HepG2 (cell line): ENCODE data around the gene CREB3. TPM values are rescaled to one million over a fixed set of nuclear protein-coding genes. Genes with fewer than 3 reads are reported as not detected.

ENCODE experiments used
- BHLHE40 ChIP-seq: IDR thresholded peaks from 2 replicates; pipeline ENCODE4 v1.6.1; 2011; ENCODE audit warnings: low read length, improper control_type of control experiment
- HINFP ChIP-seq: sonication (generic); formaldehyde crosslinking; IDR thresholded peaks from 2 replicates; pipeline ENCODE4 v1.4.0; 2020; ENCODE audit warnings: low read depth, mild to moderate bottlenecking, missing genetic modification reagents
- HNRNPK ChIP-seq: fragments of 200-400 bp; formaldehyde crosslinking; IDR thresholded peaks from 2 replicates; pipeline ENCODE4 v1.6.1; 2018; ENCODE audit warnings: low read length, low read depth, moderate library complexity, mild to moderate bottlenecking; ENCODE audit not compliant: poor library complexity, severe bottlenecking
- KAT8 ChIP-seq: IDR thresholded peaks from 2 replicates; pipeline ENCODE4 v1.6.1; 2016; ENCODE audit warnings: missing genetic modification reagents, missing compliant biosample characterization
- KLF11 ChIP-seq: IDR thresholded peaks from 2 replicates; pipeline ENCODE4 v1.6.1; 2016; ENCODE audit warnings: missing compliant biosample characterization
- NFIC ChIP-seq: IDR thresholded peaks from 2 replicates; pipeline ENCODE4 v1.6.1; 2012; ENCODE audit warnings: mild to moderate bottlenecking, low read length, inconsistent platforms
- TAF15 ChIP-seq: fragments of 200-400 bp; formaldehyde crosslinking; IDR thresholded peaks from one replicate; pipeline ENCODE4 v1.6.1; 2018; ENCODE audit warnings: mild to moderate bottlenecking, low read depth, low read length; ENCODE audit not compliant: poor library complexity, severe bottlenecking
- TSC22D2 ChIP-seq: sonication (generic); formaldehyde crosslinking; IDR thresholded peaks from 2 replicates; pipeline ENCODE4 v1.5.1; 2020; ENCODE audit warnings: missing genetic modification reagents, mild to moderate bottlenecking, borderline replicate concordance
- ZBTB10 ChIP-seq: sonication (generic); formaldehyde crosslinking; IDR thresholded peaks from 2 replicates; pipeline ENCODE4 v1.4.0; 2020; ENCODE audit warnings: missing genetic modification reagents, borderline replicate concordance
- ZBTB7A ChIP-seq: sonication (generic); formaldehyde crosslinking; IDR thresholded peaks from 2 replicates; pipeline ENCODE4 v1.8.0; 2022; ENCODE audit warnings: mild to moderate bottlenecking, missing genetic modification reagents
- ZNF598 ChIP-seq: sonication (generic); formaldehyde crosslinking; IDR thresholded peaks from 2 replicates; pipeline ENCODE4 v1.5.1; 2020; ENCODE audit warnings: mild to moderate bottlenecking, missing genetic modification reagents, borderline replicate concordance
- ZNF609 ChIP-seq: sonication (generic); formaldehyde crosslinking; IDR thresholded peaks from 2 replicates; pipeline ENCODE4 v1.4.0; 2020; ENCODE audit warnings: mild to moderate bottlenecking, missing genetic modification reagents, borderline replicate concordance
- ZNF770 ChIP-seq: sonication (generic); formaldehyde crosslinking; IDR thresholded peaks from 2 replicates; pipeline ENCODE4 v1.5.0; 2020; ENCODE audit warnings: mild to moderate bottlenecking, missing genetic modification reagents
- polyA plus RNA-seq, 8 experiments: library from polyadenylated mRNA; depleted of rRNA in 3 of 8; stranded (reverse) in 7 of 8; unstranded in 1 of 8; fragments of >200 nt; fragmentation: Illumina TruSeq in 4 of 8; extraction: Trizol in 4 of 8; gene quantifications; 2 replicates each; pipeline versions ENCODE4 v1.2.1 to v1.2.3, GENCODE V29; 2011 to 2016; ENCODE audit warnings: low read depth in 4 of 8, missing spikeins in 1 of 8, mixed read lengths in 1 of 8; ENCODE audit not compliant: insufficient read depth in 1 of 8
- total RNA-seq, 5 experiments: library from RNA; depleted of rRNA; stranded (reverse); fragments of >200 nt; fragmentation: Illumina TruSeq; extraction: Trizol; gene quantifications; 2 replicates each; pipeline ENCODE4 v1.2.3, GENCODE V29; 2016; ENCODE audit warnings: low read depth in 1 of 5
- TF ChIP-seq, protein P1 (sequence below): IDR thresholded peaks from 2 replicates; pipeline ENCODE4 v1.6.1; 2016; ENCODE audit warnings: low read depth, control low read depth

CREB3 gene
- total and polyA plus RNA-seq, 2 of the 13 experiments (the other 11 are each of a cell fraction or from before 2014, with no cell fraction given), result 11.1 to 34.2 TPM

DNA sequence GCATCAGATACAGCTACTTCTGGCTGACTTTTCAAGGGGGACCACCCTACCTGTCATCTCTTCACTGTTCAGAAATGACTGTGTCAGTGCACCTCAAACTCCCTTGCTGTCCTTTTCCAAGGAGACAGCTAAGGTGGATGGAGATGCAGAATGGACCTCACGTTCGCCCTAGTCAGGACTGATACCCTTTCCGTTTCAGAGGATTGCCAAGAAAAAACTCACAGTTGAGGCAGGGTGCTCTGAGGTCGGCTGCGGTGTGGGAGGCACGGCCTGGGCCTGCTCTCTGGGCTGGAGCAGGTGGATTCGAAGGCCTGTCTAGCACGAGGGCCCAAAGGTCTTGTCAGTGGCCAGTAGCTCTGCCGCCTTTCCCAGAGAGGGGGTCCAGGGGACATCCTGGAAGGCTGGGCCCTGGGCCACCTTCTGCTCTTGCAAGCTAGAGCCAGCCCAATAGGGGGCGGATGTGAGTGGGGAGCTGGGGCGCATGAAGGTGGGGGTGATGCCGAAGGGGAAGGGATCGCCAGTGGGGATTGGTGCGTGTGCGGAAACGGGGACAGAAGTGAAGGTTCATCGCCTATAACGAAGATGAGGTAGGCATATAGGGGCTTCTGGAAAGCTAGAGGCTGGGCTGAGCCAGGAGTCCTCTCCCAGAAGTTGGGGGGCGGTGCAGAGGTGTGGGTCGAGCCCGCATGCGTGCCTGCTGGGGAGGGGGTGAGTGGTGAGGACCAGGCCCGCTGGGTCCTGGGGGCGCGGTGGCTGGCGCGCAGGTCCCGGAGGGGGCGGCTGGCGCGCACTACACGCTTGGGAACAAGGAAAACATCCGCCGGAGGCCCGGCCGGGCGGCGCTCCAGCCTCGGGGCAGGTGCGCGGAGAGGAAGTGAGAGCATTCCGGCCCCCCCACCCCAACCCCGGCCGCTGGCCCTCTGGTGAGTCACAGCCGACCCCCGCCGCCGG lies 24.1 kb downstream of the CREB3 start (continued):
- TF ChIP-seq HINFP (CRISPR knock-in tag) (peak; percentile 85; the same call in 1 of the 2 replicates), KAT8 (CRISPR knock-in tag) (peak; percentile 78), HNRNPK (peak; percentile 81), ZNF770 (CRISPR knock-in tag) (no peak), ZBTB10 (CRISPR knock-in tag) (peak; percentile 91), ZBTB7A (peak; percentile 19; the same call in 1 of the 2 replicates), NFIC (no peak), KLF11 (CRISPR knock-in tag) (peak; percentile 51; the same call in 1 of the 2 replicates), ZNF609 (CRISPR knock-in tag) (0 out of 2 replicates have a peak, but pooled peaks have one; percentile 20), TAF15 (peak; percentile 63), ZNF598 (CRISPR knock-in tag) (0 out of 2 replicates have a peak, but pooled peaks have one; percentile 70), TSC22D2 (CRISPR knock-in tag) (no peak), BHLHE40 (no peak)
- TF ChIP-seq, protein P1, sequence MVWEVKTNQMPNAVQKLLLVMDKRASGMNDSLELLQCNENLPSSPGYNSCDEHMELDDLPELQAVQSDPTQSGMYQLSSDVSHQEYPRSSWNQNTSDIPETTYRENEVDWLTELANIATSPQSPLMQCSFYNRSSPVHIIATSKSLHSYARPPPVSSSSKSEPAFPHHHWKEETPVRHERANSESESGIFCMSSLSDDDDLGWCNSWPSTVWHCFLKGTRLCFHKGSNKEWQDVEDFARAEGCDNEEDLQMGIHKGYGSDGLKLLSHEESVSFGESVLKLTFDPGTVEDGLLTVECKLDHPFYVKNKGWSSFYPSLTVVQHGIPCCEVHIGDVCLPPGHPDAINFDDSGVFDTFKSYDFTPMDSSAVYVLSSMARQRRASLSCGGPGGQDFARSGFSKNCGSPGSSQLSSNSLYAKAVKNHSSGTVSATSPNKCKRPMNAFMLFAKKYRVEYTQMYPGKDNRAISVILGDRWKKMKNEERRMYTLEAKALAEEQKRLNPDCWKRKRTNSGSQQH (CRISPR knock-in tag), result no peak
